CD8-positive, alpha-beta memory T cell (primary cell): ENCODE results near the gene ENPP1. TPM values are rescaled to one million over a fixed set of nuclear protein-coding genes. Genes with fewer than 3 reads are reported as not detected.
A peak's percentile ranks its signal among the peaks of the same experiment; 100 is the strongest.

Experiments used
- CTCF ChIA-PET: fragments of 350-600 bp; sonication (Branson Sonifier 250); formaldehyde crosslinking; loops from one replicate; lab custom pipeline; 2021; ENCODE audit warnings: antibody characterized with exemption; lab: Charles Lee
- POLR2A ChIA-PET: fragments of 350-600 bp; sonication (Branson Sonifier 250); formaldehyde crosslinking; loops from one replicate; lab custom pipeline; 2021; ENCODE audit warnings: antibody characterized with exemption; lab: Charles Lee
- DNase-seq, 5 donors: peaks; one replicate each; pipeline versions ENCODE4 v3.0.0 to v3.0.0-alpha.2; 2020 to 2022; ENCODE audit warnings: mixed read lengths in 1 of 5
- H3K27ac ChIP-seq: one replicate; pipeline ENCODE4 v1.7.0; 2013; ENCODE audit warnings: low read depth, mild to moderate bottlenecking, low read length, moderate library complexity
- H3K27me3 ChIP-seq: 2 replicates; pipeline ENCODE4 v1.7.0; 2013; ENCODE audit warnings: low read length, mild to moderate bottlenecking; ENCODE audit not compliant: insufficient read depth, poor library complexity, severe bottlenecking
- H3K36me3 ChIP-seq: 2 replicates; pipeline ENCODE4 v1.7.0; 2013; ENCODE audit warnings: mild to moderate bottlenecking, low read length, moderate library complexity; ENCODE audit not compliant: insufficient read depth
- H3K4me1 ChIP-seq: 2 replicates; pipeline ENCODE4 v1.7.0; 2013; ENCODE audit warnings: mild to moderate bottlenecking, low read length, moderate library complexity; ENCODE audit not compliant: insufficient read depth
- H3K4me3 ChIP-seq: 2 replicates; pipeline ENCODE4 v1.7.0; 2013; ENCODE audit warnings: mild to moderate bottlenecking, low read length
- H3K9me3 ChIP-seq: 2 replicates; pipeline ENCODE4 v1.7.0; 2013; ENCODE audit warnings: mild to moderate bottlenecking, low read length
- H3K27ac Mint-ChIP-seq, 8 donors: one replicate each; pipeline ENCODE4 v1.8.0; 2020 to 2021; ENCODE audit warnings: mixed read lengths in 8 of 8, mild to moderate bottlenecking in 6 of 8, inconsistent platforms in 3 of 8, moderate library complexity in 3 of 8
- H3K27me3 Mint-ChIP-seq, 2 donors: one replicate each; pipeline ENCODE4 v1.8.0; 2020 to 2021; ENCODE audit warnings: mixed read lengths in 2 of 2, mild to moderate bottlenecking in 1 of 2, moderate library complexity in 1 of 2
- H3K36me3 Mint-ChIP-seq, 3 donors: one replicate each; pipeline ENCODE4 v1.8.0; 2020 to 2021; ENCODE audit warnings: mixed read lengths in 3 of 3, inconsistent platforms in 1 of 3, mild to moderate bottlenecking in 1 of 3
- H3K4me1 Mint-ChIP-seq, 3 donors: one replicate each; pipeline ENCODE4 v1.8.0; 2020 to 2021; ENCODE audit warnings: mixed read lengths in 3 of 3, inconsistent platforms in 1 of 3, mild to moderate bottlenecking in 1 of 3
- H3K4me3 Mint-ChIP-seq, 7 donors: one replicate each; pipeline ENCODE4 v1.8.0; 2020 to 2021; ENCODE audit warnings: mixed read lengths in 7 of 7, mild to moderate bottlenecking in 6 of 7, moderate library complexity in 4 of 7, inconsistent platforms in 2 of 7
- H3K9me3 Mint-ChIP-seq, 5 donors: one replicate each; pipeline ENCODE4 v1.8.0; 2020 to 2022; ENCODE audit warnings: mixed read lengths in 5 of 5, mild to moderate bottlenecking in 3 of 5, moderate library complexity in 2 of 5, inconsistent platforms in 1 of 5
- polyA plus RNA-seq: library from polyadenylated mRNA; unstranded; fragments of 300-500 nt; fragmentation: Illumina TruSeq; gene quantifications from one replicate; pipeline ENCODE4 v1.2.3, GENCODE V29; 2021
- total RNA-seq, 2 experiments: library from RNA; stranded (reverse); gene quantifications; one replicate each; pipeline ENCODE4 v1.2.3, GENCODE V29; 2021

Gene ENPP1
- total and polyA plus RNA-seq, 3 experiments from 2014 or later = 1.2 to 2.2 (median 2.2) TPM

DNA sequence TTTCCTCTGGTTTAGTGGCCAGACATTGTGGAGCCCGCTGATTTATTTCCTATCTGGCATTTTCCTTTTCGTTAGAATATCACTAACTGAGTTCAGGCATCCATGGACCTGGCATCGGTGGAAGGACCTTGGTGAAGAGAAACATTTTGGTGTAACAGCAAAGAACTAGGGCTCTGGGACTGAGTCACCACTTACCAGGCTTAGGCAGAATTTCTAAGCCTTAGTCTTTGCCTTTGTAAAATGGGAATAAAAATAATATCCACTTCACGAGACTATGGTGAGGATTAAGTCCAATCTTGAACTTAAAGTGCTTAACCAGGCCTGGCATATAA, 42.0 kb upstream of the ENPP1 start:
- no peak for DNase-seq
- Mint-ChIP-seq H3K4me3 (no peak overlapping the region), H3K4me1 (no peaks in the 10 kb centered on the region), H3K36me3 (peaks cover 0 to 2% (median 0%) of the 10 kb centered on the region in 3 donors), H3K27ac (no peak overlapping the region), H3K27me3 (peaks cover 3 to 34% of the 10 kb centered on the region in 2 donors), H3K9me3 (no peaks in the 10 kb centered on the region)
- ChIA-PET POLR2A (no interaction called here), CTCF (no interaction called here)
- H3K27me3 ChIP-seq = peaks cover 3% of the 10 kb centered on the region
- no peak overlapping the region for H3K4me3 ChIP-seq
- no peaks in the 10 kb centered on the region for H3K4me1 ChIP-seq
- H3K9me3 ChIP-seq = no peaks in the 10 kb centered on the region
- H3K27ac ChIP-seq = no peak overlapping the region
- H3K36me3 ChIP-seq = no peaks in the 10 kb centered on the region

DNA sequence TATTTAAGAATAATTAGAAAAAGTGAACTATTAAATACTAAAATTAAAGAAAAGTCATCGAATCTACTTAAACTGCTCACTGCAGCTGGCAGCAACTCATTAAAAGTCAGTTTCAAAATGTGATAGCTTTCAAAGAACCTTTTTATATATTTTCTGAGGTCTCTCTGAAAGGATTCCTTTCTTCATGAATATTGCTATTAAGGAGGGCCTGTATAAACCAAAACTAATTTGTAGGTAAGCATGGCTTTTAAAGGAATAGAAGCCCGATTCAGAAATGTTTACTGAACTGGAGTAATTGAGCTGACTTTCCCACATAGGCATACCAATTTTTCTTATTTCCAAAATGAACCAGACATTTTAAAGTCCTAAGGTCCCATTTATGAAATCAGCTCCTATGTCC, 41.2 kb upstream of the ENPP1 start:
- H3K4me1 Mint-ChIP-seq = no peaks in the 10 kb centered on the region
- DNase-seq = no peak
- POLR2A ChIA-PET = no interaction called here
- H3K4me3 ChIP-seq = no peak overlapping the region
- H3K4me3 Mint-ChIP-seq = no peak overlapping the region
- no peaks in the 10 kb centered on the region for H3K4me1 ChIP-seq
- peaks cover 5 to 38% of the 10 kb centered on the region in 2 donors for H3K27me3 Mint-ChIP-seq
- no peaks in the 10 kb centered on the region for H3K9me3 Mint-ChIP-seq
- no peaks in the 10 kb centered on the region for H3K9me3 ChIP-seq
- H3K27ac ChIP-seq = no peak overlapping the region
- CTCF ChIA-PET = no interaction called here
- H3K36me3 Mint-ChIP-seq = peaks cover 0 to 2% (median 0%) of the 10 kb centered on the region in 3 donors
- no peak overlapping the region for H3K27ac Mint-ChIP-seq
- no peaks in the 10 kb centered on the region for H3K36me3 ChIP-seq
- peaks cover 3% of the 10 kb centered on the region for H3K27me3 ChIP-seq

DNA sequence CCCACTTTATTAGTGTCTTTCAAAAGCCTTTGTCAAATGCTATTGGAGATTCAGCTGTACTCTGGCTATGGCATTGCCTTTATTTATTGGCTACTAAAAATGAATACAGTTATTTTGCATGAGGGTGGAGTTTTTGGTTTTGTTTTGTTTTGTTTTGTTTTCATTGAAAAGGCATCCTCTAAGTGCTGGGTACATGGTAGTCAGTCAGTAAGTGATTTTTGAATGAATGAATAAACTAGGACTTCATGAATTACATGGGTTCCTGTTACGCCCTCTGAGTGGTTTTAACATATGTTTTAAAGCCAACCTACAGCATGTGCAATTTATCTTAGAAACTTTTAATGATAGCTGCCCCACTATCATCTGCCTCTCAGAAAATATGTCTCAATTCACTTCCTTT, 38.9 kb upstream of the ENPP1 start:
- no peaks in the 10 kb centered on the region for H3K36me3 ChIP-seq
- H3K4me1 ChIP-seq = no peaks in the 10 kb centered on the region
- H3K27ac ChIP-seq = no peak overlapping the region
- no peaks in the 10 kb centered on the region for H3K4me1 Mint-ChIP-seq
- ChIA-PET CTCF (no interaction called here), POLR2A (no interaction called here)
- H3K27ac Mint-ChIP-seq = no peak overlapping the region
- no peak overlapping the region for H3K4me3 Mint-ChIP-seq
- H3K27me3 ChIP-seq = peaks cover 3% of the 10 kb centered on the region
- H3K9me3 Mint-ChIP-seq = no peaks in the 10 kb centered on the region
- H3K9me3 ChIP-seq = no peaks in the 10 kb centered on the region
- no peak overlapping the region for H3K4me3 ChIP-seq
- peaks cover 0 to 2% (median 0%) of the 10 kb centered on the region in 3 donors for H3K36me3 Mint-ChIP-seq
- H3K27me3 Mint-ChIP-seq = peaks cover 5 to 45% of the 10 kb centered on the region in 2 donors
- DNase-seq = no peak

DNA sequence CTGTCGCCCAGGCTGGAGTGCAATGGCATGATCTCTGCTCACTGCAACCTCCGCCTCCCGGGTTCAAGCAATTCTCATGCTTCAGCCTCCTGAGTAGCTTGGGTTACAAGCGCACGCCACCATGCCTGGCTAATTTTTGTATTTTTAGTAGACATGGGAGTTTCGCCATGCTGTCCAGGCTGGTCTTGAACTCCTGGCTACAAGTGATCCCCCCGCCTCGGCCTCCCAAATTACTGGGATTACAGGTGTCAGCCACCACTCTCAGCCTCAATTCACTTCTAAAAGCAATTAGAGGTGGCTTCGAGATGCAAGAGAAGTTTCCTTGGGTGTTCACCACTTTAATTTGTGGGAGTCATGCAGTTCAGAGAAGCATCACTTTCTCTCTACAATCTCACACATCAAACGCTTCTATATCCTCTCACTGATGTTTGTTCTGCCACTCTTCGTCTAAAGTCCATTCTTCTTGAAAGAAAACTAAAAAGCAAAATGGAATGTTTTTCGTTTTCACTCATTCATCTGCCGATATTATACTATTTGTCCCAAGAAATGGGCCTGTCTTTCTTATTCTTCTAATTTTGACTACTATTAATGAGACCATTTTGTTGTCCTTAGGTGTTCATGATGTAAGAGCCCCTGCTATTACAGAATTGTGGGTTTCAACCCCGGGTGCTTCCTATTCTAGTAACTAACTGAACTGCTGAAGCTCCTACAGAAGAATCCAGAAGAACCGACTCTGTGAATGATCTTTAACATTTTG, 38.3 kb upstream of the ENPP1 start:
- POLR2A ChIA-PET = no interaction called here

DNA sequence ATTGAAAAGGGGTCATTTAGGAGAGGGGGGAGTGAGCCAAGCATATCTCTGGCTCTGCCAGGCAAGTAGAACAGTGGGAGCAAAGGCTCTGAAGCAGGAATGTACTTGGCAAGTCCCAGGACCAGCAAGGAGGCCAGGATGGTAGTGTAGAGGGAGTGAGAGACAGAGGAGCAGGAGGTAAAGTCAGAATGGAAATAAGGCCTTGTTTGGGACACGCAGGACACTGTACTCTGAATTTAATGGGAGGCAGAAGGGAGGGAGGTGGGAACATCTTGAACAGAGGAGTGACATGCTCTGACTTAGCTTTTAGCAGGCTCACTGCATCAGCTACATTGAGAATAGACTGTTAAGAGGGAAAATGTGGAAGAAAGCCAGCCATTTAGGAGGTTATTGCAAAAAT, 37.0 kb upstream of the ENPP1 start:
- peaks cover 3 to 43% of the 10 kb centered on the region in 2 donors for H3K27me3 Mint-ChIP-seq
- H3K4me3 Mint-ChIP-seq = no peak overlapping the region
- no peaks in the 10 kb centered on the region for H3K4me1 ChIP-seq
- H3K27me3 ChIP-seq = peaks cover 3% of the 10 kb centered on the region
- ChIA-PET POLR2A (no interaction called here), CTCF (no interaction called here)
- no peaks in the 10 kb centered on the region for H3K9me3 ChIP-seq
- H3K27ac Mint-ChIP-seq = no peak overlapping the region
- no peak overlapping the region for H3K4me3 ChIP-seq
- no peaks in the 10 kb centered on the region for H3K4me1 Mint-ChIP-seq
- H3K27ac ChIP-seq = no peak overlapping the region
- H3K9me3 Mint-ChIP-seq = no peaks in the 10 kb centered on the region
- peaks cover 0 to 2% (median 0%) of the 10 kb centered on the region in 3 donors for H3K36me3 Mint-ChIP-seq
- H3K36me3 ChIP-seq = no peaks in the 10 kb centered on the region
- no peak for DNase-seq

More for the DNA sequence above, 38.3 kb upstream of the ENPP1 start:
- H3K9me3 Mint-ChIP-seq = no peaks in the 10 kb centered on the region
- CTCF ChIA-PET = no interaction called here
- Histone ChIP-seq H3K36me3 (no peaks in the 10 kb centered on the region), H3K4me1 (no peaks in the 10 kb centered on the region), H3K4me3 (no peak overlapping the region), H3K27ac (no peak overlapping the region), H3K27me3 (peaks cover 3% of the 10 kb centered on the region), H3K9me3 (no peaks in the 10 kb centered on the region)
- no peak overlapping the region for H3K4me3 Mint-ChIP-seq
- H3K36me3 Mint-ChIP-seq = peaks cover 0 to 2% (median 0%) of the 10 kb centered on the region in 3 donors
- H3K27me3 Mint-ChIP-seq = peaks cover 3 to 45% of the 10 kb centered on the region in 2 donors
- H3K27ac Mint-ChIP-seq = no peak overlapping the region
- DNase-seq = no peak
- no peaks in the 10 kb centered on the region for H3K4me1 Mint-ChIP-seq

DNA sequence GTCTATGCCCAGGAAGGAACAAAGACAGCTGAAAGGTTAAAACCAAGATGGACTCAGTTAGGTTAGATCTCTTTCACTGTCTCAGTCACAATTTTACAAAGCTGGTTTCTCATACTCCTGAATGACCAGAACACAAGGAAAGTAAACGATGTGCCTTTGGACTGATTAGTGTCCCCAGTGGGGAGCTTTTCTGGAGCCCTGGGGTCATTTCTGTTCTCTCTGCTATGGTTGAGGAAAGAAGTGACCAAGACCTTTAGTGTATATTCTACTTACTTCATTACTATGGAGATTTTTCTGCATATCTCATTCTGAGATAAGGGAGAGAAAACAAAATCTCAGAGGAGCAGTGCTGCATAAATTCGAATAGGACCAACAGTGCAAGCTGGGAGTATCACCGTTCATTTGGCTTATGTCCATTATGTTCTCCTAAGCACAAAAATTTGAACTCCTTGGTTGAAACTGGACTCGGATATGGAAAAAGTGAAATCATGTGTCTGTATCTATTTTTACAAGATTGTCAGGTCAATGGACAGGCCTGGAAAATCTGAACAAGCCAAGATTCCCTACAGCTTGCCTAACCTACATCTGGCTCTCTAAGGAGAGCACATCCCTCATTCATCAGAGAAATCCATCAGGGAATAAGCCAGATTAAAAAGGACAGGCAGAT, 34.4 kb upstream of the ENPP1 start:
- Mint-ChIP-seq H3K4me3 (no peak overlapping the region), H3K27me3 (peaks cover 6 to 37% of the 10 kb centered on the region in 2 donors), H3K27ac (no peak overlapping the region), H3K9me3 (no peaks in the 10 kb centered on the region), H3K36me3 (peaks cover 0 to 2% (median 0%) of the 10 kb centered on the region in 3 donors), H3K4me1 (no peaks in the 10 kb centered on the region)
- H3K27me3 ChIP-seq = peaks cover 3% of the 10 kb centered on the region
- DNase-seq = no peak
- H3K4me1 ChIP-seq = no peaks in the 10 kb centered on the region
- ChIA-PET CTCF (interaction anchor here (1.5 kb wide), 1 partner anchor 9 kb away, joined by 3 read pairs; no protein-coding TSS in a partner anchor), POLR2A (no interaction called here)
- H3K36me3 ChIP-seq = no peaks in the 10 kb centered on the region
- H3K9me3 ChIP-seq = no peaks in the 10 kb centered on the region
- H3K4me3 ChIP-seq = no peak overlapping the region
- no peak overlapping the region for H3K27ac ChIP-seq

DNA sequence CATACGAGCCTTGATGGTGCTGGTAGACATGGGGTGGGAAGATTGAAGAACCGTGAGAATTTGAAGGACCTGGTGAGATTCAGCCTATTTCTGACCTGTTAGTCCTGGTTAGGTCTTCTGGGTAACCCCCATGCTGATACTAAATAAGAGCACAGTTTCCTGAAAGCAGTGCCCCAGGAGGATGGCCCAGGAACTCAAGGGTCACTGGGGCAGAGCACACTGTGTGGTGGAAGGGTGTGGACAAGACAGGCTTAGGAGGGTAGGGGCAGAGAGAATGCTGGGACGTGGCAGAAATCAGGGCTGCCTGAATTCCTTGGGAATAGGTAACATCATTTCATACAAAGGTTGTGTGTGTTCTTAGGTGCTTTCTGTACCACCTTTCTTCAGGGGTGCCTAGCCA, 31.9 kb upstream of the ENPP1 start:
- Histone ChIP-seq H3K4me3 (no peak overlapping the region), H3K4me1 (no peaks in the 10 kb centered on the region), H3K9me3 (no peaks in the 10 kb centered on the region), H3K36me3 (no peaks in the 10 kb centered on the region), H3K27ac (no peak overlapping the region), H3K27me3 (no peaks in the 10 kb centered on the region)
- ChIA-PET POLR2A (no interaction called here), CTCF (no interaction called here)
- H3K27ac Mint-ChIP-seq = no peak overlapping the region
- DNase-seq = no peak
- H3K27me3 Mint-ChIP-seq = peaks cover 8 to 35% of the 10 kb centered on the region in 2 donors
- H3K36me3 Mint-ChIP-seq = no peaks in the 10 kb centered on the region
- no peak overlapping the region for H3K4me3 Mint-ChIP-seq
- no peaks in the 10 kb centered on the region for H3K4me1 Mint-ChIP-seq
- H3K9me3 Mint-ChIP-seq = no peaks in the 10 kb centered on the region

DNA sequence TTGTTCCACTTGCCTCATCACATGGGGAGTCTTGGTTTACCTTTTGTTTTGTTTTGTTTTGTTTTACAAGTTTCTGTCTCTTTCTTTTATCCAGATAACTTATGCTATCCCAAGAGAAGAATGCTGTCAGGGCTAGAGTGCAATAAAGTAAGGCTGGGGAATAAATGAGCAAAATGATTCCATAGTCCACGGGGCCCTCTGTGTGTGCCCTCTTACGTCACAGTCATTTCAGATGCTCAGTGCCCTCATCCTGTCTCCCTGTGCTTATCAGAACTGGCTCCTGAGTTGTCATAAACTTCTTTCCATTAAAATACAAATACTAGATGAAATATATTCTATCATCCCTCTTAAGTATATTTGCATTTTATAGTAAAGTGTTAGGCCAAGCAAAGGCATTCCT, 30.8 kb upstream of the ENPP1 start:
- no peaks in the 10 kb centered on the region for H3K9me3 ChIP-seq
- no peak overlapping the region for H3K27ac ChIP-seq
- H3K27ac Mint-ChIP-seq = peak overlapping the region in 1 of 8 donors; percentile 14
- peaks cover 5% of the 10 kb centered on the region for H3K27me3 ChIP-seq
- peaks cover 6 to 39% of the 10 kb centered on the region in 2 donors for H3K27me3 Mint-ChIP-seq
- no peak overlapping the region for H3K4me3 ChIP-seq
- ChIA-PET POLR2A (no interaction called here), CTCF (no interaction called here)
- no peaks in the 10 kb centered on the region for H3K36me3 Mint-ChIP-seq
- H3K4me1 Mint-ChIP-seq = no peaks in the 10 kb centered on the region
- H3K4me3 Mint-ChIP-seq = no peak overlapping the region
- no peak for DNase-seq
- H3K36me3 ChIP-seq = no peaks in the 10 kb centered on the region
- no peaks in the 10 kb centered on the region for H3K9me3 Mint-ChIP-seq
- H3K4me1 ChIP-seq = no peaks in the 10 kb centered on the region
